Calu3 (cell line): ENCODE data around the gene RAB22A. TPM values are rescaled to one million over a fixed set of nuclear protein-coding genes. Genes with fewer than 3 reads are reported as not detected.

Source experiments
- BruUV-seq: library from RNA; stranded (reverse); fragments of 400-500 nt; replicated peaks from 2 replicates; lab custom pipeline; 2021; lab: Mats Ljungman, UMichigan
- CTCF ChIA-PET: fragments of 300-600 bp; sonication (Branson Sonifier 250); formaldehyde crosslinking; loops from one replicate; lab custom pipeline; 2022; ENCODE audit warnings: antibody characterized with exemption; lab: Charles Lee
- DNase-seq: peaks from one replicate; pipeline ENCODE4 v3.0.0; 2022
- H3K27ac Mint-ChIP-seq: one replicate; pipeline ENCODE4 v1.8.0; 2022; ENCODE audit warnings: mixed read lengths; ENCODE audit not compliant: unreplicated experiment
- H3K27me3 Mint-ChIP-seq: one replicate; pipeline ENCODE4 v1.8.0; 2022; ENCODE audit warnings: mixed read lengths; ENCODE audit not compliant: unreplicated experiment
- H3K36me3 Mint-ChIP-seq: one replicate; pipeline ENCODE4 v1.8.0; 2022; ENCODE audit warnings: mild to moderate bottlenecking, moderate library complexity, mixed read lengths; ENCODE audit not compliant: insufficient read depth, unreplicated experiment
- H3K4me1 Mint-ChIP-seq: one replicate; pipeline ENCODE4 v1.8.0; 2022; ENCODE audit warnings: mild to moderate bottlenecking, low read depth, mixed read lengths; ENCODE audit not compliant: unreplicated experiment
- H3K4me3 Mint-ChIP-seq: one replicate; pipeline ENCODE4 v1.8.0; 2022; ENCODE audit warnings: mild to moderate bottlenecking, low read depth, moderate library complexity, mixed read lengths; ENCODE audit not compliant: unreplicated experiment
- H3K9me3 Mint-ChIP-seq: one replicate; pipeline ENCODE4 v1.8.0; 2022; ENCODE audit warnings: low read depth, mixed read lengths; ENCODE audit not compliant: unreplicated experiment
- CTCF ChIP-seq: fragments of 200-600 bp; IDR thresholded peaks from one replicate; pipeline ENCODE4 v1.8.0; 2022; ENCODE audit warnings: antibody characterized with exemption; ENCODE audit not compliant: unreplicated experiment
- intact Hi-C: fragments of 100-400 bp; cut with micrococcal nuclease; formaldehyde crosslinking; loops from one replicate; pipeline ENCODE4 v1.10.0; 2022; ENCODE audit not compliant: unreplicated experiment
- total RNA-seq: library from RNA; stranded (reverse); gene quantifications from 2 replicates; pipeline ENCODE4 v1.2.3, GENCODE V29; 2022

RAB22A gene
- total RNA-seq, 1 experiment from 2014 or later = 29.0 TPM

- no TSS peak for BruUV-seq
- TF ChIP-seq CTCF = no peak
- CTCF ChIA-PET = interaction anchor here (0.7 kb wide), 2 partner anchors 55 to 741 kb away, joined by 5 to 6 read pairs; no protein-coding TSS in a partner anchor
- Mint-ChIP-seq H3K9me3 (peaks cover 14% of the 10 kb centered on the region), H3K27me3 (no peaks in the 10 kb centered on the region), H3K4me1 (peaks cover 38% of the 10 kb centered on the region), H3K4me3 (no peak overlapping the region), H3K36me3 (peaks cover 11% of the 10 kb centered on the region), H3K27ac (no peak overlapping the region)
- intact Hi-C loops = no loop called here
- DNase-seq = no peak
These were observed 32.8 kb downstream of the RAB22A start for GRCh38 chr20:58342104-58342945.

- no TSS peak for BruUV-seq
- Mint-ChIP-seq H3K4me3 (no peak overlapping the region), H3K36me3 (peaks cover 11% of the 10 kb centered on the region), H3K9me3 (peaks cover 14% of the 10 kb centered on the region), H3K4me1 (peaks cover 29% of the 10 kb centered on the region), H3K27me3 (no peaks in the 10 kb centered on the region), H3K27ac (no peak overlapping the region)
- no peak for TF ChIP-seq CTCF
- no peak for DNase-seq
- CTCF ChIA-PET = no interaction called here
- intact Hi-C loops = no loop called here
These were observed 35.2 kb downstream of the RAB22A start for GRCh38 chr20:58344741-58345140.

- TF ChIP-seq CTCF = no peak
- DNase-seq = no peak
- intact Hi-C loops = no loop called here
- CTCF ChIA-PET = interaction anchor here (0.6 to 1.0 kb wide), 2 partner anchors 15 to 42 kb away, joined by 3 read pairs; no protein-coding TSS in a partner anchor
- Mint-ChIP-seq H3K4me3 (no peak overlapping the region), H3K36me3 (peaks cover 13% of the 10 kb centered on the region), H3K9me3 (peaks cover 8% of the 10 kb centered on the region), H3K4me1 (no peaks in the 10 kb centered on the region), H3K27me3 (no peaks in the 10 kb centered on the region), H3K27ac (no peak overlapping the region)
- no TSS peak for BruUV-seq
These were observed 40.1 kb downstream of the RAB22A start for GRCh38 chr20:58349570-58349969.

GRCh38 chr20:58352468-58352867 is 43.0 kb downstream of the RAB22A start:
- H3K4me3 Mint-ChIP-seq = no peak overlapping the region
- DNase-seq = no peak
- BruUV-seq = no TSS peak
- H3K9me3 Mint-ChIP-seq = no peaks in the 10 kb centered on the region
- no peak for TF ChIP-seq CTCF
- no peaks in the 10 kb centered on the region for H3K27me3 Mint-ChIP-seq
- H3K4me1 Mint-ChIP-seq = no peaks in the 10 kb centered on the region
- CTCF ChIA-PET = no interaction called here
- no peak overlapping the region for H3K27ac Mint-ChIP-seq
- intact Hi-C loops = no loop called here
- H3K36me3 Mint-ChIP-seq = peaks cover 10% of the 10 kb centered on the region
